DND-41 (cell line): ENCODE data around the gene ANGPTL4.

Source experiments
- CTCF ChIP-seq: IDR thresholded peaks from 2 replicates; pipeline ENCODE4 v1.5.1; 2012; ENCODE audit warnings: borderline replicate concordance, low read length, moderate library complexity, mild to moderate bottlenecking; ENCODE audit not compliant: poor library complexity, severe bottlenecking; ENCODE audit errors: extremely low read depth
- EZH2 ChIP-seq: IDR thresholded peaks from 3 replicates; pipeline ENCODE4 v1.6.1; 2012; ENCODE audit warnings: borderline replicate concordance, low read depth, mild to moderate bottlenecking, moderate library complexity, low read length, inconsistent platforms; ENCODE audit not compliant: severe bottlenecking

- TF ChIP-seq EZH2 (no peak), CTCF (no peak)
Observed at GRCh38 chr19:8329996-8330395, 34.0 kb upstream of the ANGPTL4 start.
